HL-60 (cell line): ENCODE results near the gene GPATCH8.

Source experiments
- DNase-seq, 2 experiments: peaks; one replicate each; pipeline ENCODE4 v3.0.0-alpha.2; 2010 to 2020; ENCODE audit warnings: low read depth in 1 of 2, low spot score in 1 of 2
- H3K27ac ChIP-seq: fragments of 250-450 bp; sonication (Bioruptor Pico); replicated peaks from 2 replicates; pipeline ENCODE4 v1.5.1; 2020; ENCODE audit warnings: mild to moderate bottlenecking, moderate library complexity
- H3K27me3 ChIP-seq: fragments of 250-450 bp; sonication (Bioruptor Pico); 2 replicates; pipeline ENCODE4 v1.5.1; 2021; ENCODE audit warnings: mild to moderate bottlenecking, moderate library complexity; ENCODE audit not compliant: insufficient read depth, poor library complexity, severe bottlenecking
- H3K4me3 ChIP-seq: replicated peaks from 2 replicates; pipeline ENCODE4 v1.5.1; 2011; ENCODE audit warnings: mild to moderate bottlenecking, control low read depth, low read length; ENCODE audit not compliant: insufficient read depth
- GABPA ChIP-seq: IDR thresholded peaks from 2 replicates; pipeline ENCODE4 v1.6.1; 2012; ENCODE audit warnings: low read depth
- POLR2AphosphoS5 ChIP-seq: IDR thresholded peaks from 2 replicates; pipeline ENCODE4 v1.6.1; 2012; ENCODE audit warnings: low read depth
- REST ChIP-seq: IDR thresholded peaks from 2 replicates; pipeline ENCODE4 v1.6.1; 2012; ENCODE audit warnings: low read depth; ENCODE audit not compliant: insufficient replicate concordance
- SPI1 ChIP-seq: IDR thresholded peaks from 2 replicates; pipeline ENCODE4 v1.6.1; 2012; ENCODE audit warnings: low read depth, mild to moderate bottlenecking, borderline replicate concordance
- TF ChIP-seq, protein P1 (sequence below): IDR thresholded peaks from one replicate; pipeline ENCODE4 v1.5.1; 2011; ENCODE audit warnings: low read length, control low read depth, inconsistent platforms; ENCODE audit not compliant: insufficient read depth

The GPATCH8 gene

GRCh38 chr17:44451832-44452231 lies 51.4 kb downstream of the GPATCH8 start:
- Histone ChIP-seq H3K27me3 (no peaks in the 10 kb centered on the region), H3K4me3 (no peak overlapping the region), H3K27ac (no peak overlapping the region)
- no peak for TF ChIP-seq POLR2AphosphoS5
- TF ChIP-seq, protein P1, sequence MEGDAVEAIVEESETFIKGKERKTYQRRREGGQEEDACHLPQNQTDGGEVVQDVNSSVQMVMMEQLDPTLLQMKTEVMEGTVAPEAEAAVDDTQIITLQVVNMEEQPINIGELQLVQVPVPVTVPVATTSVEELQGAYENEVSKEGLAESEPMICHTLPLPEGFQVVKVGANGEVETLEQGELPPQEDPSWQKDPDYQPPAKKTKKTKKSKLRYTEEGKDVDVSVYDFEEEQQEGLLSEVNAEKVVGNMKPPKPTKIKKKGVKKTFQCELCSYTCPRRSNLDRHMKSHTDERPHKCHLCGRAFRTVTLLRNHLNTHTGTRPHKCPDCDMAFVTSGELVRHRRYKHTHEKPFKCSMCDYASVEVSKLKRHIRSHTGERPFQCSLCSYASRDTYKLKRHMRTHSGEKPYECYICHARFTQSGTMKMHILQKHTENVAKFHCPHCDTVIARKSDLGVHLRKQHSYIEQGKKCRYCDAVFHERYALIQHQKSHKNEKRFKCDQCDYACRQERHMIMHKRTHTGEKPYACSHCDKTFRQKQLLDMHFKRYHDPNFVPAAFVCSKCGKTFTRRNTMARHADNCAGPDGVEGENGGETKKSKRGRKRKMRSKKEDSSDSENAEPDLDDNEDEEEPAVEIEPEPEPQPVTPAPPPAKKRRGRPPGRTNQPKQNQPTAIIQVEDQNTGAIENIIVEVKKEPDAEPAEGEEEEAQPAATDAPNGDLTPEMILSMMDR: no peak
- TF ChIP-seq SPI1: no peak
- TF ChIP-seq GABPA: no peak
- TF ChIP-seq REST: no peak
- no peak for DNase-seq

- no peak overlapping the region for H3K27ac ChIP-seq
- no peak overlapping the region for H3K4me3 ChIP-seq
- no peaks in the 10 kb centered on the region for H3K27me3 ChIP-seq
- DNase-seq: no peak
- TF ChIP-seq GABPA (no peak), REST (no peak), SPI1 (no peak), POLR2AphosphoS5 (no peak)
- TF ChIP-seq, protein P1: no peak
These were observed 52.1 kb downstream of the GPATCH8 start for GRCh38 chr17:44451016-44451627.

GRCh38 chr17:44448412-44448811 lies 54.8 kb downstream of the GPATCH8 start:
- DNase-seq: no peak
- H3K27ac ChIP-seq: no peak overlapping the region
- no peak overlapping the region for H3K4me3 ChIP-seq
- no peaks in the 10 kb centered on the region for H3K27me3 ChIP-seq
- TF ChIP-seq REST (no peak), GABPA (no peak), SPI1 (no peak), POLR2AphosphoS5 (no peak)
- TF ChIP-seq, protein P1: no peak
